IMR-90 (cell line): ENCODE measurements around the gene SLC16A7. TPM values are rescaled to one million over a fixed set of nuclear protein-coding genes. Genes with fewer than 3 reads are reported as not detected.

Experiments used
- ATAC-seq: fragments of 200-7000 bp; cut with Tn5 transposase; 2 replicates; pipeline ENCODE4 v1.9.1; 2020; ENCODE audit warnings: low read depth, mild to moderate bottlenecking, moderate library complexity
- BruUV-seq: library from RNA; stranded (reverse); fragments of 400-500 nt; replicated peaks from 2 replicates; lab custom pipeline; 2021; lab: Mats Ljungman, UMichigan
- CTCF ChIA-PET: fragments of 300-600 bp; formaldehyde crosslinking; extraction: SDS; loops from one replicate; lab custom pipeline; 2021; ENCODE audit warnings: antibody characterized with exemption; lab: Yijun Ruan, JAX
- POLR2A ChIA-PET: fragments of 300-600 bp; sonication (Branson Sonifier 250); formaldehyde crosslinking; loops from one replicate; lab custom pipeline; 2022; ENCODE audit warnings: antibody characterized with exemption; ENCODE audit not compliant: unreplicated experiment; lab: Charles Lee
- DNase-seq: peaks from one replicate; pipeline ENCODE4 v3.0.0; 2013
- H2AFZ ChIP-seq: replicated peaks from 2 replicates; pipeline ENCODE3; 2013; ENCODE audit warnings: low read length, mild to moderate bottlenecking; ENCODE audit not compliant: poor library complexity
- H2AK5ac ChIP-seq: 2 replicates; pipeline ENCODE4 v1.6.1; 2013; ENCODE audit warnings: low read depth, low read length, inconsistent platforms
- H2AK9ac ChIP-seq: replicated peaks from 2 replicates; pipeline ENCODE3; 2013; ENCODE audit warnings: mild to moderate bottlenecking, low read depth, low read length, moderate library complexity; ENCODE audit not compliant: poor library complexity
- H2BK120ac ChIP-seq: 2 replicates; pipeline ENCODE4 v1.6.1; 2013; ENCODE audit warnings: low read depth, low read length, inconsistent platforms
- H2BK15ac ChIP-seq: 3 replicates; pipeline ENCODE4 v1.6.1; 2013; ENCODE audit warnings: low read depth, low read length, inconsistent platforms
- H2BK20ac ChIP-seq: 2 replicates; pipeline ENCODE4 v1.6.1; 2013; ENCODE audit warnings: low read depth, mild to moderate bottlenecking, inconsistent platforms, low read length, moderate library complexity
- H2BK5ac ChIP-seq: 2 replicates; pipeline ENCODE4 v1.6.1; 2013; ENCODE audit warnings: mild to moderate bottlenecking, low read depth, low read length, inconsistent platforms; ENCODE audit not compliant: poor library complexity, severe bottlenecking
- H3K14ac ChIP-seq: replicated peaks from 2 replicates; pipeline ENCODE4 v1.6.1; 2013; ENCODE audit warnings: low read depth, low read length, inconsistent platforms
- H3K18ac ChIP-seq: 2 replicates; pipeline ENCODE4 v1.6.1; 2013; ENCODE audit warnings: low read depth, low read length, control low read depth
- H3K23ac ChIP-seq: 2 replicates; pipeline ENCODE4 v1.6.1; 2013; ENCODE audit warnings: low read depth, low read length, inconsistent platforms
- H3K27ac ChIP-seq: 2 replicates; pipeline ENCODE4 v1.5.1; 2013; ENCODE audit warnings: mild to moderate bottlenecking, control low read depth, low read length; ENCODE audit not compliant: insufficient read depth
- H3K27me3 ChIP-seq: 2 replicates; pipeline ENCODE4 v1.6.1; 2013; ENCODE audit warnings: low read length; ENCODE audit not compliant: control insufficient read depth, insufficient read depth
- H3K36me3 ChIP-seq: 2 replicates; pipeline ENCODE4 v1.6.1; 2013; ENCODE audit warnings: low read length, mixed read lengths; ENCODE audit not compliant: control insufficient read depth, insufficient read depth
- H3K4ac ChIP-seq: 2 replicates; pipeline ENCODE4 v1.6.1; 2013; ENCODE audit warnings: low read depth, low read length, inconsistent platforms
- H3K4me1 ChIP-seq: 2 replicates; pipeline ENCODE4 v1.6.1; 2013; ENCODE audit warnings: low read length, mixed read lengths; ENCODE audit not compliant: control insufficient read depth, insufficient read depth
- H3K4me2 ChIP-seq: 2 replicates; pipeline ENCODE4 v1.6.1; 2013; ENCODE audit warnings: low read depth, mild to moderate bottlenecking, control low read depth, low read length, moderate library complexity
- H3K4me3 ChIP-seq: 2 replicates; pipeline ENCODE4 v1.5.1; 2013; ENCODE audit warnings: low read depth, mild to moderate bottlenecking, control low read depth, low read length, moderate library complexity; ENCODE audit not compliant: insufficient read depth
- H3K56ac ChIP-seq: 2 replicates; pipeline ENCODE4 v1.6.1; 2013; ENCODE audit warnings: low read length, inconsistent platforms; ENCODE audit not compliant: insufficient read depth; ENCODE audit errors: extremely low read depth
- H3K79me1 ChIP-seq, 2 experiments: 2 replicates each; pipeline ENCODE4 v1.6.1; 2013; ENCODE audit warnings: low read length in 2 of 2, inconsistent platforms in 1 of 2, low read depth in 1 of 2
- H3K9ac ChIP-seq: 2 replicates; pipeline ENCODE4 v1.6.1; 2013; ENCODE audit warnings: low read depth, low read length, control low read depth
- H3K9me1 ChIP-seq: 2 replicates; pipeline ENCODE4 v1.6.1; 2013; ENCODE audit warnings: low read length, inconsistent platforms; ENCODE audit not compliant: insufficient read depth
- H3K9me3 ChIP-seq: 2 replicates; pipeline ENCODE4 v1.6.1; 2013; ENCODE audit warnings: low read length; ENCODE audit not compliant: control insufficient read depth, insufficient read depth
- H4K20me1 ChIP-seq: 2 replicates; pipeline ENCODE4 v1.6.1; 2013; ENCODE audit warnings: low read length, inconsistent platforms; ENCODE audit not compliant: insufficient read depth
- H4K5ac ChIP-seq: 2 replicates; pipeline ENCODE4 v1.6.1; 2013; ENCODE audit warnings: mild to moderate bottlenecking, low read depth, low read length, control low read depth
- H4K8ac ChIP-seq, 2 experiments: 2 replicates each; pipeline ENCODE4 v1.6.1; 2013; ENCODE audit warnings: low read depth in 2 of 2, low read length in 2 of 2, control low read depth in 1 of 2, inconsistent platforms in 1 of 2
- H4K91ac ChIP-seq: 2 replicates; pipeline ENCODE4 v1.6.1; 2013; ENCODE audit warnings: low read depth, low read length, inconsistent platforms; ENCODE audit not compliant: insufficient read depth
- BHLHE40 ChIP-seq: fragments of 150-350 bp; IDR thresholded peaks from 2 replicates; pipeline ENCODE4 v1.6.1; 2016; ENCODE audit warnings: mild to moderate bottlenecking, low read depth, low read length
- CEBPB ChIP-seq: IDR thresholded peaks from 2 replicates; pipeline ENCODE4 v1.6.1; 2012; ENCODE audit warnings: low read depth, low read length, improper control_type of control experiment
- FOS ChIP-seq: fragments of 150-350 bp; IDR thresholded peaks from 2 replicates; pipeline ENCODE4 v1.6.1; 2016; ENCODE audit warnings: low read depth, low read length
- MXI1 ChIP-seq: IDR thresholded peaks from 2 replicates; pipeline ENCODE4 v1.6.1; 2012; ENCODE audit warnings: low read depth, mild to moderate bottlenecking, low read length, moderate library complexity, borderline replicate concordance
- POLR2A ChIP-seq: IDR thresholded peaks from 2 replicates; pipeline ENCODE4 v1.6.1; 2012; ENCODE audit warnings: mild to moderate bottlenecking, low read depth, low read length
- RAD21 ChIP-seq: IDR thresholded peaks from 2 replicates; pipeline ENCODE4 v1.6.1; 2012; ENCODE audit warnings: low read length, improper control_type of control experiment
- RCOR1 ChIP-seq: IDR thresholded peaks from 2 replicates; pipeline ENCODE4 v1.6.1; 2012; ENCODE audit warnings: mild to moderate bottlenecking, low read length, improper control_type of control experiment; ENCODE audit not compliant: insufficient replicate concordance
- RFX5 ChIP-seq: IDR thresholded peaks from 2 replicates; pipeline ENCODE4 v1.8.0; 2012; ENCODE audit warnings: low read depth, mild to moderate bottlenecking, low read length, moderate library complexity
- SMC3 ChIP-seq: fragments of 150-350 bp; IDR thresholded peaks from 2 replicates; pipeline ENCODE4 v1.6.1; 2016; ENCODE audit warnings: low read depth, mild to moderate bottlenecking, antibody characterized with exemption, low read length, moderate library complexity
- WGBS, 2 experiments: methylation state at CpG; one replicate each; pipeline versions ENCODE4 v1.1.5 to v1.1.7; 2013; ENCODE audit warnings: missing lambda C conversion rate in 2 of 2; ENCODE audit not compliant: insufficient read length in 1 of 2; ENCODE audit errors: extremely low coverage in 2 of 2; 5-methylcytosine and 5-hydroxymethylcytosine counted together
- dilution Hi-C: fragments of 300-500 bp; cut with HindIII; formaldehyde crosslinking; loops from one replicate; pipeline ENCODE4 v1.14.3; 2018; ENCODE audit warnings: low sequenced_read_pairs; ENCODE audit not compliant: unreplicated experiment
- in situ Hi-C: fragments of 300-500 bp; cut with MboI; formaldehyde crosslinking; loops from 3 replicates; pipeline ENCODE4 v1.14.3; 2019; ENCODE audit warnings: low sequenced_read_pairs, inconsistent platforms, mixed read lengths
- intact Hi-C: fragments of 100-400 bp; cut with micrococcal nuclease; formaldehyde crosslinking; loops from 2 replicates; pipeline ENCODE4 v1.10.0; 2022
- polyA plus RNA-seq, 3 experiments: library from polyadenylated mRNA; depleted of rRNA; stranded (reverse); fragments of >200 nt; gene quantifications; 2 replicates each; pipeline ENCODE4 v1.2.3, GENCODE V29; 2012; ENCODE audit warnings: low replicate concordance in 1 of 3
- total RNA-seq: library from RNA; depleted of rRNA; stranded (reverse); fragments of >200 nt; gene quantifications from 2 replicates; pipeline ENCODE4 v1.2.3, GENCODE V29; 2012
- TF ChIP-seq, protein P1 (sequence below): conservative IDR thresholded peaks from 2 replicates; pipeline ENCODE4 v1.5.1; 2012; ENCODE audit warnings: mild to moderate bottlenecking, low read depth, low read length, improper control_type of control experiment
- TF ChIP-seq, protein P2 (sequence below): fragments of 150-350 bp; IDR thresholded peaks from 2 replicates; pipeline ENCODE4 v1.6.1; 2017; ENCODE audit warnings: mild to moderate bottlenecking, antibody characterized with exemption, low read length, low read depth
- TF ChIP-seq, protein P3 (sequence below): fragments of 150-350 bp; IDR thresholded peaks from 2 replicates; pipeline ENCODE4 v1.6.1; 2016; ENCODE audit warnings: low read depth, mild to moderate bottlenecking, low read length, moderate library complexity, borderline replicate concordance

SLC16A7 gene
- total and polyA plus RNA-seq, 2 of the 4 experiments (the other 2 are of a cell fraction), result 2.6 to 21.5 TPM

DNA sequence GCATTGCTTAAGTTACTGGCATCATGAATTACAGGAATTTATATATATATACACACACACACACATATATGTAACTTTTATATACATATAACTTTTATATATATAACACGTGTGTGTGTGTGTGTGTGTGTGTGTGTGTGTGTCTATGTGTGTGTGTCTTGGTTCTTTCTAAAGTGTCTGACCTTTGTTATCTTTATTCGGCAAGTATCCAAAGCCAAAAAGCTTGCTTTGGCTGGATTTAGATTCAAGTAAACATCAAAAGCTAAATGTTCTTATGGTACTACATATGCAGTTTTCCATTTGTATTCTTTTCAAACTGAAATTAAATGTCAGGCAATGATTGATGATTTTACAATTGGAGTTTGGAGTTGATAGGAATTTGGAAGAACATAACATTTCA, 69.9 kb downstream of the SLC16A7 start:
- Histone ChIP-seq H3K23ac (no peak overlapping the region), H3K4ac (no peak overlapping the region), H2AK5ac (no peak overlapping the region), H3K79me1 (no peaks in the 10 kb centered on the region), H3K14ac (no peak overlapping the region), H2BK20ac (no peak overlapping the region), H2BK15ac (no peak overlapping the region), H3K56ac (no peak overlapping the region), H4K5ac (no peak overlapping the region), H3K9ac (no peak overlapping the region), H3K9me1 (no peaks in the 10 kb centered on the region), H2BK5ac (no peak overlapping the region), H2BK120ac (no peak overlapping the region), H3K27me3 (no peaks in the 10 kb centered on the region), H4K91ac (no peak overlapping the region), H2AK9ac (no peak overlapping the region), H3K27ac (no peak overlapping the region), H3K9me3 (peaks cover 4% of the 10 kb centered on the region; the same call in 1 of the 2 replicates), H4K8ac (no peak overlapping the region), H3K18ac (no peak overlapping the region), H4K20me1 (no peaks in the 10 kb centered on the region), H3K36me3 (no peaks in the 10 kb centered on the region), H3K4me3 (no peak overlapping the region), H2AFZ (no peak overlapping the region), H3K4me2 (no peak overlapping the region), H3K4me1 (no peaks in the 10 kb centered on the region; the same call in 1 of the 2 replicates)
- in situ Hi-C loops (no loop called here), dilution Hi-C loops (no loop called here), intact Hi-C loops (no loop called here)
- BruUV-seq, result no TSS peak
- ChIA-PET CTCF (no interaction called here), POLR2A (no interaction called here)
- no peak for DNase-seq
- ATAC-seq, result no peak
- TF ChIP-seq CEBPB, result no peak
- TF ChIP-seq FOS, result no peak
- TF ChIP-seq BHLHE40, result no peak
- TF ChIP-seq, protein P1, sequence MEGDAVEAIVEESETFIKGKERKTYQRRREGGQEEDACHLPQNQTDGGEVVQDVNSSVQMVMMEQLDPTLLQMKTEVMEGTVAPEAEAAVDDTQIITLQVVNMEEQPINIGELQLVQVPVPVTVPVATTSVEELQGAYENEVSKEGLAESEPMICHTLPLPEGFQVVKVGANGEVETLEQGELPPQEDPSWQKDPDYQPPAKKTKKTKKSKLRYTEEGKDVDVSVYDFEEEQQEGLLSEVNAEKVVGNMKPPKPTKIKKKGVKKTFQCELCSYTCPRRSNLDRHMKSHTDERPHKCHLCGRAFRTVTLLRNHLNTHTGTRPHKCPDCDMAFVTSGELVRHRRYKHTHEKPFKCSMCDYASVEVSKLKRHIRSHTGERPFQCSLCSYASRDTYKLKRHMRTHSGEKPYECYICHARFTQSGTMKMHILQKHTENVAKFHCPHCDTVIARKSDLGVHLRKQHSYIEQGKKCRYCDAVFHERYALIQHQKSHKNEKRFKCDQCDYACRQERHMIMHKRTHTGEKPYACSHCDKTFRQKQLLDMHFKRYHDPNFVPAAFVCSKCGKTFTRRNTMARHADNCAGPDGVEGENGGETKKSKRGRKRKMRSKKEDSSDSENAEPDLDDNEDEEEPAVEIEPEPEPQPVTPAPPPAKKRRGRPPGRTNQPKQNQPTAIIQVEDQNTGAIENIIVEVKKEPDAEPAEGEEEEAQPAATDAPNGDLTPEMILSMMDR, result no peak
- no peak for TF ChIP-seq POLR2A
- TF ChIP-seq RAD21, result no peak
- no peak for TF ChIP-seq SMC3
- TF ChIP-seq, protein P2, sequence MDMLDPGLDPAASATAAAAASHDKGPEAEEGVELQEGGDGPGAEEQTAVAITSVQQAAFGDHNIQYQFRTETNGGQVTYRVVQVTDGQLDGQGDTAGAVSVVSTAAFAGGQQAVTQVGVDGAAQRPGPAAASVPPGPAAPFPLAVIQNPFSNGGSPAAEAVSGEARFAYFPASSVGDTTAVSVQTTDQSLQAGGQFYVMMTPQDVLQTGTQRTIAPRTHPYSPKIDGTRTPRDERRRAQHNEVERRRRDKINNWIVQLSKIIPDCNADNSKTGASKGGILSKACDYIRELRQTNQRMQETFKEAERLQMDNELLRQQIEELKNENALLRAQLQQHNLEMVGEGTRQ, result no peak
- no peak for TF ChIP-seq MXI1
- TF ChIP-seq, protein P3, sequence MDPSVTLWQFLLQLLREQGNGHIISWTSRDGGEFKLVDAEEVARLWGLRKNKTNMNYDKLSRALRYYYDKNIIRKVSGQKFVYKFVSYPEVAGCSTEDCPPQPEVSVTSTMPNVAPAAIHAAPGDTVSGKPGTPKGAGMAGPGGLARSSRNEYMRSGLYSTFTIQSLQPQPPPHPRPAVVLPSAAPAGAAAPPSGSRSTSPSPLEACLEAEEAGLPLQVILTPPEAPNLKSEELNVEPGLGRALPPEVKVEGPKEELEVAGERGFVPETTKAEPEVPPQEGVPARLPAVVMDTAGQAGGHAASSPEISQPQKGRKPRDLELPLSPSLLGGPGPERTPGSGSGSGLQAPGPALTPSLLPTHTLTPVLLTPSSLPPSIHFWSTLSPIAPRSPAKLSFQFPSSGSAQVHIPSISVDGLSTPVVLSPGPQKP, result no peak
- no peak for TF ChIP-seq RCOR1
- TF ChIP-seq RFX5, result no peak
- WGBS, 2 experiments, result no CpG with 5 or more reads among the region's 2 CpGs
